Peyer's patch (tissue), 4 donors: ENCODE measurements around the gene IL31RA. TPM values are rescaled to one million over a fixed set of nuclear protein-coding genes. Genes with fewer than 3 reads are reported as not detected.

Experiments
- DNase-seq, 3 donors: peaks; one replicate each; pipeline ENCODE4 v3.0.0-alpha.2; 2017 to 2019
- H3K27ac ChIP-seq, 4 donors: fragments of 200-600 bp; sonication (generic); one replicate each; pipeline ENCODE4 v1.5.1; 2016 to 2019
- H3K27me3 ChIP-seq, 2 donors: fragments of 200-600 bp; sonication (generic); one replicate each; pipeline ENCODE4 v1.5.1; 2019
- H3K36me3 ChIP-seq, 3 donors: fragments of 200-600 bp; sonication (generic); one replicate each; pipeline ENCODE4 v1.5.1; 2016 to 2019
- H3K4me1 ChIP-seq, 4 donors: fragments of 200-600 bp; sonication (generic); one replicate each; pipeline ENCODE4 v1.5.1; 2016 to 2019
- H3K4me3 ChIP-seq, 4 donors: fragments of 200-600 bp; sonication (generic); 1 replicate in 3 of 4; 2 replicates in 1 of 4; pipeline ENCODE4 v1.5.1; 2016 to 2019; ENCODE audit warnings: mild to moderate bottlenecking in 1 of 4
- H3K9me3 ChIP-seq, 4 donors: fragments of 200-600 bp; sonication (generic); one replicate each; pipeline ENCODE4 v1.5.1; 2016 to 2019; ENCODE audit warnings: mild to moderate bottlenecking in 1 of 4
- CTCF ChIP-seq, 6 experiments: fragments of 450-650 bp in 4 of 6; fragments of 200-600 bp in 2 of 6; sonication (generic) in 1 of 6; IDR thresholded peaks; one replicate each; pipeline ENCODE4 v1.5.1; 2017 to 2019; ENCODE audit warnings: antibody characterized with exemption in 6 of 6, mild to moderate bottlenecking in 3 of 6, moderate library complexity in 1 of 6
- POLR2A ChIP-seq, 2 donors: fragments of 450-650 bp; IDR thresholded peaks; one replicate each; pipeline ENCODE4 v1.5.1; 2017; ENCODE audit warnings: antibody characterized with exemption in 2 of 2, mild to moderate bottlenecking in 2 of 2, moderate library complexity in 2 of 2
- total RNA-seq, 4 donors: library from RNA; depleted of rRNA; stranded (reverse); fragments of >200 nt; gene quantifications; one replicate each; pipeline ENCODE4 v1.1.0, GENCODE V29; 2016

IL31RA gene
- total RNA-seq, 4 donors from 2014 or later: not detected

GRCh38 chr5:55926476-55926875, 75.3 kb downstream of the IL31RA start:
- Histone ChIP-seq H3K9me3 (no peaks in the 10 kb centered on the region), H3K36me3 (no peaks in the 10 kb centered on the region), H3K4me1 (no peaks in the 10 kb centered on the region), H3K4me3 (no peak overlapping the region), H3K27me3 (no peaks in the 10 kb centered on the region), H3K27ac (no peak overlapping the region)
- no peak for TF ChIP-seq CTCF (IDR thresholded peaks at IDR 0.05)
- no peak for TF ChIP-seq POLR2A (IDR thresholded peaks at IDR 0.05)
- no peak for DNase-seq

GRCh38 chr5:55927861-55928655, 76.9 kb downstream of the IL31RA start:
- Histone ChIP-seq H3K9me3 (no peaks in the 10 kb centered on the region), H3K4me1 (no peaks in the 10 kb centered on the region), H3K27me3 (no peaks in the 10 kb centered on the region), H3K36me3 (no peaks in the 10 kb centered on the region), H3K27ac (no peak overlapping the region), H3K4me3 (no peak overlapping the region)
- TF ChIP-seq POLR2A (IDR thresholded peaks at IDR 0.05) (no peak), CTCF (IDR thresholded peaks at IDR 0.05) (no peak)
- DNase-seq: no peak

GRCh38 chr5:55929020-55929799, 78.1 kb downstream of the IL31RA start:
- Histone ChIP-seq H3K9me3 (no peaks in the 10 kb centered on the region), H3K4me1 (no peaks in the 10 kb centered on the region), H3K27ac (no peak overlapping the region), H3K36me3 (no peaks in the 10 kb centered on the region), H3K27me3 (no peaks in the 10 kb centered on the region), H3K4me3 (no peak overlapping the region)
- DNase-seq: no peak
- TF ChIP-seq CTCF (IDR thresholded peaks at IDR 0.05) (no peak), POLR2A (IDR thresholded peaks at IDR 0.05) (no peak)

- Histone ChIP-seq H3K36me3 (no peaks in the 10 kb centered on the region), H3K4me1 (no peaks in the 10 kb centered on the region), H3K27ac (no peak overlapping the region), H3K4me3 (no peak overlapping the region), H3K9me3 (no peaks in the 10 kb centered on the region), H3K27me3 (no peaks in the 10 kb centered on the region)
- no peak for DNase-seq
- TF ChIP-seq CTCF (IDR thresholded peaks at IDR 0.05) (no peak), POLR2A (IDR thresholded peaks at IDR 0.05) (no peak)
Observed at GRCh38 chr5:55932700-55933099, 81.5 kb downstream of the IL31RA start.

GRCh38 chr5:55933377-55934114, 82.4 kb downstream of the IL31RA start:
- no peak for DNase-seq
- peaks cover 0 to 6% (median 0%) of the 10 kb centered on the region in 3 donors for H3K36me3 ChIP-seq
- H3K4me3 ChIP-seq: no peak overlapping the region
- no peaks in the 10 kb centered on the region for H3K27me3 ChIP-seq
- H3K27ac ChIP-seq: no peak overlapping the region
- H3K4me1 ChIP-seq: no peaks in the 10 kb centered on the region
- no peak for TF ChIP-seq CTCF (IDR thresholded peaks at IDR 0.05)
- TF ChIP-seq POLR2A (IDR thresholded peaks at IDR 0.05): no peak
- H3K9me3 ChIP-seq: no peaks in the 10 kb centered on the region
